HG03575 (cell line): Measurements from ENCODE around the gene REELD1.

Source experiments
- ATAC-seq: cut with Tn5 transposase; IDR thresholded peaks from one replicate; pipeline ENCODE4 v1.9.1; 2021; ENCODE audit not compliant: unreplicated experiment, insufficient number of reproducible peaks, low FRiP score; ENCODE audit errors: extremely low read depth

Gene REELD1

DNA sequence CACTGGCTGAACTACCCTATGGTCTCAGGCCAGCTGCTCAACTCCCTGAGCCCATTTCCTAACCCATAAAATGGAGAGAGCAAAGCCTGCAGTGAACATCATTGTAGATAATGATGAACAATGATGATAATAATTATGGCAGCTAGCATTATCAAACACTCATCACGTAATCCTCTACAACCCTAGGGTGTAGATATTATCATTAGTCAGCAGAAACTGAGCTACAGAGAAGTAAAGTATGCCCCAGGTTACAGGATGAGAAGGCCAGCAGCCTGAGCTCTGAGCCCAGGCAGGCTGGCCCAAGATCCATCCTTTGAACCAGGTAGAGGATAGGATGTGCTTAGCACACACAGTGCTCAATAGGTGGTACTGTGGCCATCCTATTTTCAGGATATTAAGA lies 43.2 kb downstream of the REELD1 start:
- ATAC-seq = no peak

DNA sequence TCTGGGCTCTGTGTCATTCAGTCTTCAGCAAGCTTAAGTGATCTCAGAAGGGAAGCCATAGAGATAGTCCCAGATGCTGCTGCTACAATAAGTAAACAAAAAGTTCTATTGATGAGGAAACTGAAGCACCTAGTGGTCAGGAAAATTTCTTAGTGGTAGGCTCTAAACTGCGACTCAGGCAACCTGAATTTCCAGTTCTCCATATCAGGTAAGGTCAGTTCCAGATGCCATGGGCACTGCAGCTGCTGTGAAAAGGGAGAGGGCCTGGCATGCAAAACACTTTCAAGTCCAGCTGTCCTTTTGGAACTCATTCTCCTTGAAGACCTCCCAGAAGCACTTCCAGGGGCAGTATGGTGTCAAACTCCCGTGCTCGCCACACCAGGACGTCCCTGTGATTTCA lies 46.2 kb downstream of the REELD1 start:
- no peak for ATAC-seq

DNA sequence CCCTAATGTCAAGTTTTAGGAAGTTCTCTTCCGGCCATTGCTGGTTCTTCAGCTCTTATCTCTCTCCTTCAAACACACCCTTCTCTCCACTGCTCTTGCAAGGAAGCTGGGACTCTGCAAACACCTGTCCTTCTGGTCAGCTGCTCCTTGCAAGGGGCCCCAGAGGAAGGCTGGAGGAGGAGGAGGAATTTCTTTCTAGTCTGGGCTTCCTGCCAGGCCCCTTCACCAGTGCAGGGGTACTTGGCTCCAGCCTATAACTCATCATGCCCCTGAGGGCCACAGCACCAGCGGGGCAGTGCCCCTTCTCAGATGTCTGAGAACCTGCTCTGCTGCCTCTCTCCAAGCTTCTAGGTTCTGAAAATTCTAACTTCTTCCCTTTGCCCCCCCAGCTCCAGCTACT lies 46.7 kb downstream of the REELD1 start:
- ATAC-seq = no peak

DNA sequence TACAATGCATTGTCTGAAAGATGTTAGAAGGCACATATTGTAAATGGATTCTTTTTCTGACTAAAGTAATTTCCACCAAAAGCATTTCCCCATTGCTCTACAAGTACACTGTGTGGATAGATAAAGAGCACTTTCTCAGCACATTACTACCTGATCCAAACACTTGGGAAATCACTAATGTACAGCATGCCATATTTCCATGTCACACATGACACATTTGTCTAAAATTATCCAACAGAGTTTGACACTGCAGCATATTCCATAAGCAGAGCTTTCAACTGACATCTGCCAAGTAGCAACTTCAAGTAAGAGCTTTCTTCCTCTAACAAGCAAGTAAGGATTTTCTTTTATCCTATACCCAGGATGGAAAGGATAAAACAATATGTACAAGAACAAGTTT lies 49.5 kb downstream of the REELD1 start:
- ATAC-seq = no peak

DNA sequence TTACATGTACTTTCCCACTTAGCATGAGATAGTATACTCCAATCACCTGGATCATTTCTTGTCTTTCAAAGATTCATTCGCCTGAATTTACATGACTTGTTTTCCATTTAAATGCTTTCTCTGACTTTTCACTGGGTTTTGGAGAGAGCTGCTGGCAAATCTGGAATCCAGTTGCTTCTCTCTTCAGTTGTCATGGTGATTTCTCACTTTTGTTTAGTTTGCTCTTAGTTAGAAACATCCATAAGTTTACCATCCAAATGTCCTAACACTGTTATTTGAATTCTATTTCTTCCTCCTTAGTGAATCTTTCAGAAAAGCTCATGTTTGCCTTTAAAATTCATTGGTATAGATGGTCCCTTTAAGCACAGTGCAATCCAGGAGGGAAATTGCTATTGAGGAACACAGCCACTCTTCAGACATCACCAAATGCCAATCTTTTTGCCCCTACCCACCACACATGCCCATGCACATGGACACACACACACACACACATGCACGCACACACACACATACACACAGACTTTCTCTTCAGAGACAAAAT lies 51.7 kb downstream of the REELD1 start:
- no peak for ATAC-seq

DNA sequence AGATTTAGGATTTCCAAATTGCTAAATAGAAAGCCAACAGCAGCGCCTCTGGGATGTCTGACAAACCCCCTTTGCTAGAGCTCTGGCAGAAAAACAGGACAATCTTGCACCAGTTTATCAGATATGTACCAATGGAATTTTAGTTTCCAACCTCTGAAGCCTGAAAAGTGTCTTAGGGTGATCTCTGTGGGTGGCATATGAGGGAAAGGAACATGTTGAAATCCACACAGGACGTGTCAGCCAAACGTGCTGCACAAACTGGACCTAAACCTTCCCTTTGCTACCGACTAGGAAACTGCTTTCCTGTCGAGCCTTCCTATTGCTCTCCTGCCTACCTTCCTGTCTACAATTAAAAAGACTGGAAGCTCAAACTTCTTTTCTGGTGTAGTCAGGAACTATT lies 53.5 kb downstream of the REELD1 start:
- ATAC-seq = no peak

DNA sequence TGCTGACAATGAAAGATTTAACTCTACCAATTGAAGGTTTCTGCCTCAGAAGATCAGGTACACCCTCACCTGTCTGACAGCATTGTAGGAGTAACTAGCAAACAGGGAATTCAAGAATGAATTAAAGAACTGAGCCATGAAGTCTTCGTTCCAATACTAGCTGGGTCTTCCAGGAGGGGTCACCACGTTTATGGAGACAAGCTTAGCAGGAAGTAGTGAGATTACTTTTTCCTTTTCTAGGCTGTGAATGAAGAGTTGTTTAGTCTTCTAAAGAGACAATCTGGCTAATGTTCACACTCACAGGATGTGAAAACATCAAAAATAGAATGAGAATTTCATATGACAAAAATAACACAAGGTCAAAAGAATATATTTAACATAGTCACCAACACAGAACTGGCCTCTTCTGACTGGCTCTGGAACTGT lies 54.9 kb downstream of the REELD1 start:
- peak; percentile 35 for ATAC-seq

DNA sequence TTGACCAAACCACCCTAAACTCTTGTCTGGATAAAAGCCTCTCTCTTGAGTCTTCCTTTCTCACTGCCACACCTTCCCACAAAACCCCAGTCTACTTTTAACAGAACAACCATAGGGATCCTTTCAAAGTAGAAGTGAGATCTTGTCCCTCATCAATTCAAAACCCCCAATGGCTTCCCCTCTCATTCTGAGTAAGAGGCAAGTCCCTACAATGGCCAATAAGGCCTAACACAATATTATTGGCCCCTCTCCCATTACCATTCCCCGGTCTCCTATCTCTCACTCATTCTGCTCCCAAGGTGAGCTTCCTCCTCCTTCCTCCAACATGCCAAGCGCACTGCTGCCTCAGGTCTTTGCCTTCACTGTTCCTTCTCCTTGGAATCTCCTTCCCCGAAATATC lies 57.1 kb downstream of the REELD1 start:
- no peak for ATAC-seq

DNA sequence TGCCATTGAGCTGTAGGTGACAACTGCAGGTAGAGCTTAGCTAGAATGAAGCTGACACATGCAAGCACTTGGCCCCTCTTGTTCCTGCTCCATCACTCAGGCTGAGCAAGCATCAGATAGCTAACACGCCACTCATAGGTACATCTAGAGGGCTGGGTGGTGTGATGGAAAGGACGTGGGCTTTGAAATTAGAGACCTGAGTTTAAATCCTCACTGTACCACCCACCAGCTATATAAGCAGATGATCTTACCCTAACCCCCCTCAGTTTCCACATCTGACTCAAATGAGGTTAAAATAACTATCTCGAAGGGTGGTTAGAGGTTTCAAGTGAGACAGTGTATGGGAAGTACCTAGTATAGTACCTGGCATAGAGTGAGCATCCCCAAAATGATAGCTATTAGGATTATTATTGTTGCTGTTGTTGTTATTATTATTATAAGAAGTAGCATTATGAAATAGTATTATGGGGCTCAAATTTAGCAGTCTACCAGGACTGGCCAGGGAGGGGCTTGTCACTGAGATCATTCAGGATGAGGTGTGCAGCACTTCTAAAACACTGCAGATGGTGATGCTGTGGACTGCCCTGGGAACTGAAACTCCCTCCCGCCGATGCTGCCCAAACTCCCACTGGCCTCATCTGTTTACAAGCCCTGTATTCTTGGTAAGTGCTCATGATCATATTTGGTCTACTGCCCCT lies 59.0 kb downstream of the REELD1 start:
- peak; percentile 81 for ATAC-seq

DNA sequence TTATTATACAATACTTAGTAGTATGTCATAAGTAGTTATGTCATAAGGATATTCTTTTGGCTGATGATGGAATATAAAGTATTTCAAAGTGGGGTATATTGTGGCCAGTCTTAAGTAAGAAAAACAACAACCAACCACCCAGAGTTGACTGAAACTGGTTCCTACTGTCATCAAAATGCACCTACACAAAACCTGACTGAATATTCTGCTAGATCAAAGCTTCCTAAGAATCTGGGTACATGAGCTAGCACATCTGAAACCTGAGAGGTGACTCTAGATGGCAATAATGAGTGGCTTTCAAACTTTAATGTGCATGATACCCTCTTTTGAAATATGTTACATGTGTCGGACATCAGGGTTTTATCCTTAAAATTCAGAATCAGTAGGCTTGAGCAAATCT lies 60.4 kb downstream of the REELD1 start:
- ATAC-seq = no peak

DNA sequence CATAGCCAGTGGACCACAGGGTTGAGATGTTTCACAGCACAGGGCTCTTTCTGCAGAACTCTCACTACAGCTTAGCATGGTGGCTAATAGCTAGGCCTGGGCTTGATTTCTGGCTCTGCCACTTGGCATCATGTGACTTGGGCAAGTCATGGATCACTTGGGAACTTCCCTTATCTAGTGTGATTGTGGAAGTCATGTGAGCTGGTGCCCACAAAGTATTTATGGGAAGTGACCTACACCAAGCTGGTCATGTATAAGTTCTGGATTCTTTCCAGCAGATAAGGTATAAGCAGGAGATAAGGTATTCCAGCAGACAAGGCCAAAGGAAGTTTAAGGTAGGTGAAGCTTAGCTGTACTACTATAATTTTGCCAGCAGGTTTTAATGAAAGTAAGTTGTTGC lies 61.0 kb downstream of the REELD1 start:
- ATAC-seq = no peak

DNA sequence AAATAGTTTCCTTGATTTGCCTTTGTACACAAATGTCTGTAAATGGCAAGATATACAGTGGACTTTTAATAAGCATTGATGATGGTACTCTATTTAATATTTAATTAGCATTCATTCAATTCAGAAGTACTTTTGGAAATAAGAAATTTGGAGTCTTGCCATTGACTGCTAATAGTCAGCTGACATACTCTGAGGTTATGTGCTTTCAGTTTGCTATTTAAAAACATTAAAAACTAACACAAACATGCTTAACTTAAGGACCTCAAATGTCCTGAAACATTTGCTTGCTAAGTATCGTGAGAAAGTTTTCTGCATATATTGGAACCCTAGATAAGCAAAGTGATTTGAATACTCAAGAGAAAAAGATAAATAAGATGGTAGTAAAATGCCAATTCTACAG lies 64.6 kb downstream of the REELD1 start:
- no peak for ATAC-seq
